DMS53 treated with DMSO at 0.1 percent for 48 hours (cell line): ENCODE data around the gene NIF3L1.
"Not testable (repeated sequence)": the region's sequence is repeated elsewhere in the genome, so short reads cannot be mapped to it uniquely, and the experiment has no call there.

Experiments used
- DNase-seq: peaks from one replicate; lab custom pipeline; 2025; ENCODE audit not compliant: unreplicated experiment; lab: John Stamatoyannopoulos, UW

Gene NIF3L1

GRCh38 chr2:200871151-200871550 lies 18.0 kb upstream of the NIF3L1 start:
- DNase-seq = no peak

GRCh38 chr2:200873560-200873959 lies 15.6 kb upstream of the NIF3L1 start:
- no peak for DNase-seq

GRCh38 chr2:200877443-200877842 lies 11.7 kb upstream of the NIF3L1 start:
- DNase-seq = no peak

GRCh38 chr2:200878289-200878880 lies 10.8 kb upstream of the NIF3L1 start:
- DNase-seq = no peak

- not testable (repeated sequence) for DNase-seq
Observed at GRCh38 chr2:200881715-200882249, 7.4 kb upstream of the NIF3L1 start.

DNA sequence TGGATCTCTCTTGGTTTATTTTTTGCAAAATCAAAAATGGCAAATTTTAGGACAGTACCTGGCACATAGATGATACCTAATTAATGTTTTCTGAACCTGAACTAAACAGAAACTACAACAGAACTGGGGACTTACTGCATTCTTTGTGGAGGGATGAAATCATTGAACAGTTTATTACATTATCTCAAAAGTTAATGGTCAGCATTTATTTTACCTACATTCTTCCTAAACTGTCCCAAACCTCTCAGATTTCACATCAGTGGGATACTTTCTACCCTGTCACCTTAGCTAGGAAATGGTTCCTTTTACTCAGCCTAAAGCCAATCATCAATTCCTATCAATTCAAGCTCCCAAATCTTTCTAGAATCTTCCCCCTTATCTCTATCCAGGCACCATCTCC lies 10.3 kb downstream of the NIF3L1 start:
- no peak for DNase-seq

- DNase-seq = peak; percentile 90
Observed at GRCh38 chr2:200901459-200902072, 12.4 kb downstream of the NIF3L1 start.

DNA sequence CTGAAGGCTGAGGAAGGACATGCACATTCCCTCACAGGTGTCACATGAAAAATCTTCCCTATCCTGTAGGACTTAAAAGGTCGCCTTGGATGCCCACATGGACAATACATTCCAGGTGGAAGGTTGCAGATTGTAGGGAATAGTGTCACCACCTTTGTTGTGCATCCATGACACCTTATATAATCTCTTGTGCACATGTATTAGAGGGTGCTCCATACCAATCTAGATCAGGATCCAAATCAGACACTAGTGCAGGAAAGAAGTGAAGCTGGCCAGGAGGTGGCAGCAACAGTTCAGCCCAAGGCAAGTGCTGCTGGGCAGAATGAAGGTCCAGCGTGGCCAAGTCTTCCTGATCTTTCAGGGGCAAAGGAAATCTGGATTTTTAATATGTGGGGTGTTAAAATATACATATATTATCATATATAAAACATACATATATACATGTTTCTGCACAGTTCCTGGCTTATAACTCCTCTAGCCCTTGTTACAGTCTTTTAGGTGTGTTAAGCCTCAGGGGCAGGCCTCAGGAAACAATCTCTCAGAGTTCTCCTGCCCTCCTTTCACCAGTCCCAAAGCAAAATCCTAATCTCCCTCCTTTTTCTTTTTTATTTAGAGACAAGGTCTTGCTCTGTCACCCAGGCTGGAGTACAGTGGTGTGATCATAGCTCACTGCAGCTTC lies 16.6 kb downstream of the NIF3L1 start:
- peak; percentile 74 for DNase-seq

DNA sequence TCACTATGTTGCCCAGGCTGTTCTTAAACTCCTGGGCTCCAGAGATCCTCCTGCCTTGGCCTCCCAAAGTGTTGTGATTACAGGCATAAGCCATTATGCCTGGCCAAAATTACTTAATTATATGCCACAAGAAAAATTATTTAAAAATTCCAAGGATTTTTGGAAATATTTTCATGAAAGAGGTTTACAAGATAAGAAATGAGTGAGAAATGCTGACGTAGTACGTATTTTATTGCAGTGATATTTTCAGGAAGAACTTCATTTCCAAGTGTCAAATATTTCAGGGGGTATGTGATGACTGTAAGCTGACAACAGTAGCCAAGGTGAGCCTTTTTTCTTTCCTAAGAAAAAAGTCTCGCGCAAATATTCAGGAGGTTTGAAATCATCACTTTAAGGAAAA lies 20.8 kb downstream of the NIF3L1 start:
- DNase-seq = no peak

DNA sequence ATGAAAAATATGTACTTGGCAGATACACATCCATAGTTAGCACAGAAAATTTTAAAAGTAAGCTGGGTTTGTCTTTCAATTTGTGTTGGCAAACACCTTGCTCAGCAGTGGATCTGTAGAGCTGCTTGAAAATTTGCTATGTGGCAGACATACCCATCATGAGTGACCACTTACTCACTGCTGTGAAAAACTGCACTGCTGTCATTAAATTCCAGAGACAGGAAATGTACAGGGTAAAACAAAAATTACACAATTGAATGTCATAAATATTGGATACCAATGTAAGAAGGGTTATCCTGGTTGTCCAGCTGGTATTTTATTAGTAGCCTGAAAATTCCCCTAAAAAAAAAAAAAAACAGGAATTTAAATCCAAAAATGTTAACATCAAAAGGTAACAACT lies 24.5 kb downstream of the NIF3L1 start:
- no peak for DNase-seq

DNA sequence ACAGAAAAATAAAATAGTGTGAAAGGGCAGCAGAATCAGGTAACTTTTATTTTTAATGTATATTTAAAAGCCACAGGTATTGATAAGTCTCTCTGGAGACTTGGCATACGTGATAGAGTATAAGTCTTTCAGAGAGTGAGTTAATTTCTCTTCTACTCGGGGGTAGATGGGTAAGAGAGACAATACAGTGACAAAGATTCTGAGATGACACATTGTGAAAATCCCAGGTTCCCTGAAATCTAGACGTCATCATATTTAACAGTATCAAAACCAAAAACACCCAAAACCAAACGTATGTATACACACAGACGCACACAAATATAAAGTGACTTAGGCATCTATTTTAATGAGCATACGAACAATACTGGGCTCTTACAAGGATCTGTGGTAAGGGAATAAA lies 33.3 kb downstream of the NIF3L1 start:
- DNase-seq = no peak

GRCh38 chr2:200929334-200930249 lies 40.4 kb downstream of the NIF3L1 start:
- DNase-seq = no peak

- no peak for DNase-seq
Observed at GRCh38 chr2:200930947-200931626, 41.9 kb downstream of the NIF3L1 start.

DNA sequence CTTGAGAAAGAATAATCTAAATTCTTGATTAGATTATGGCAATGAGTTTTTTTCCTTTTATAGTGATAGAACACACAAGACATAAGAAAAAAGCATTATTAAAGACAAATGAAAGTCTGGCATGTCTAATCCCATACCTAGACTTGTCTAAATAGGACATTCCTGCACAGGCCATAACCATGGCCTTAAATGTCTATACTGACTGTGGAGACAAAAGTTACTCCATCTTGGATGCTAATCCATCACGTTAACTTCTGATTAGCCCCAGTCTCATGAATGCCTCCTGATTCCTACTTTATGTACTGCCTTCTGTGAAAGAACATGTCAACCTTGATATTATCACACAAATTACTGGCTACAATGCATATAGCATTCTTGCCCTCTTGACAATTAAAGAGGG lies 50.7 kb downstream of the NIF3L1 start:
- DNase-seq = no peak

GRCh38 chr2:200943527-200944105 lies 54.4 kb downstream of the NIF3L1 start:
- DNase-seq = no peak

DNA sequence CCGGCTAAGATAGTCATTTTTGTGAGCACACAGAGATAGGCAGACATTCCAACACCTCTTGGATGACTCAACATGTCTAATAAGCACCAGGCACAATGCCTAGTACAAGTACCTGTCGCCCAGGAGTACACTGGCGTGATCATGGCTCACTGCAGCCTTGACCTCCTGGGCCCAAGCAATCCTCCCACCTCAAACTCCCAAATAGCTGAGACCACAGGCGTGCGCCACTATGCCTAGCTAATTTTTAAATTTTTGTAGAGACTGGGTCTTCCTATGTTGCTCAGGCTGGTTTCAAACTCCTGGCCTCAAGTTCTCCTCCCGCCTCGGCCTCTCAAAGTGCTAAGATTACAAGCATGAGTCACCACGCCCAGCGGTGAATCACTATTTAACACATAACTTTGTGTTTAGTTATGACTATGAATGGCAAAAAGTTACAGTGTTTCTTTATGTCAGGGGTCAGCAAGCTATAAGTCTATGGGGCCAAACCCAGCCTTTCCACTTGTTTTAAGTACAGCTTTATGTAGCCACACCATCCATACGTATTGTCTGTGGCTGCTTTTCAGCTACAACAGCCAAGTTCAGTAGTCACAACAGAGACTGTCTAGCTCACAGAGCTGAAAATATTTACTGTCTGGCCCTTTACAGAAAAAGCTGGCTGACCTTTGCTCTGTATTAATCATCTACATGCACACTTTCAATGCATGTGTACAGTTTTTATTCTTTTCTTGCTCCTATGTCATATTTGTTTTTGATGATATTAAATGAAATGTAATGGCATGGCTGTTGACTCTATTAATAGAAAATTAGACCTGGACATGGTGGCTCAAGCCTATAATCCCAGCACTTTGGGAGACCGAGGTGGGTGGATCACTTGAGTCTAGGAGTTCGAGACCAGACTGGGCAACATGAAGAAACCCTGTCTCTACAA lies 55.6 kb downstream of the NIF3L1 start:
- no peak for DNase-seq

DNA sequence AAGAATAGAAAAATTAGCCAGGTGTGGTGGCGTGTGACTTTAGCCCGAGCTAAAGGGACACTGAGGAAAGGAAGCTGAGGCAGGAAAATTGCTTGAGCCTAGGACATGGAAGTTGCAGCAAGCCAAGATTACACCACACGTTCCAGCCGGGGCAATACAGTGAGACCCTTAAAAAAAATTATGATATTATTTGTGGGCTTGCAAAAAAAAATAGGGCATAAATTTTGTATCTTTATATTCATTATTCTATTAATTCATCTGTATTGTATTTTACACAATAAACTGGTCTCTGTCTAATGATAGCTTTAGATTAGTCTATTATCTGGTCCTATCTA lies 56.2 kb downstream of the NIF3L1 start:
- no peak for DNase-seq

- DNase-seq = no peak
Observed at GRCh38 chr2:200950378-200950777, 61.2 kb downstream of the NIF3L1 start.
